Endodermal cell (in vitro differentiated cells): ENCODE results near the gene ATP5F1A. TPM values are rescaled to one million over a fixed set of nuclear protein-coding genes. Genes with fewer than 3 reads are reported as not detected.

Experiments used
- DNase-seq: peaks from one replicate; pipeline ENCODE4 v3.0.0-alpha.2; 2017
- H3K27ac ChIP-seq: 2 replicates; pipeline ENCODE4 v1.5.1; 2013; ENCODE audit warnings: mild to moderate bottlenecking, low read depth, low read length, moderate library complexity
- H3K27me3 ChIP-seq: 2 replicates; pipeline ENCODE4 v1.6.1; 2013; ENCODE audit warnings: mild to moderate bottlenecking, low read length, moderate library complexity; ENCODE audit not compliant: insufficient read depth, control insufficient read depth, poor library complexity, severe bottlenecking
- H3K36me3 ChIP-seq: 2 replicates; pipeline ENCODE4 v1.7.0; 2013; ENCODE audit warnings: mild to moderate bottlenecking, low read length, moderate library complexity; ENCODE audit not compliant: control insufficient read depth, insufficient read depth
- H3K4me1 ChIP-seq: one replicate; pipeline ENCODE4 v1.7.0; 2013; ENCODE audit warnings: low read length; ENCODE audit not compliant: control insufficient read depth, insufficient read depth
- H3K4me3 ChIP-seq: 2 replicates; pipeline ENCODE4 v1.5.1; 2013; ENCODE audit warnings: mild to moderate bottlenecking, low read length, moderate library complexity
- H3K9ac ChIP-seq: 2 replicates; pipeline ENCODE4 v1.6.1; 2013; ENCODE audit warnings: mild to moderate bottlenecking, low read length, moderate library complexity; ENCODE audit not compliant: poor library complexity, severe bottlenecking; ENCODE audit errors: extremely low read depth
- H3K9me3 ChIP-seq: 2 replicates; pipeline ENCODE4 v1.6.1; 2013; ENCODE audit warnings: mild to moderate bottlenecking, low read length, moderate library complexity; ENCODE audit not compliant: control insufficient read depth
- H3K27ac Mint-ChIP-seq: 2 replicates; pipeline ENCODE4 v1.8.0; 2020; ENCODE audit warnings: mixed read lengths
- H3K27me3 Mint-ChIP-seq: 2 replicates; pipeline ENCODE4 v1.8.0; 2021; ENCODE audit warnings: mild to moderate bottlenecking, mixed read lengths; ENCODE audit not compliant: insufficient read depth
- H3K36me3 Mint-ChIP-seq: 2 replicates; pipeline ENCODE4 v1.8.0; 2020; ENCODE audit warnings: low read depth, mixed read lengths
- H3K4me1 Mint-ChIP-seq: 2 replicates; pipeline ENCODE4 v1.8.0; 2020; ENCODE audit warnings: mixed read lengths
- H3K4me3 Mint-ChIP-seq: 2 replicates; pipeline ENCODE4 v1.8.0; 2020; ENCODE audit warnings: mild to moderate bottlenecking, moderate library complexity, mixed read lengths
- H3K9me3 Mint-ChIP-seq: 2 replicates; pipeline ENCODE4 v1.8.0; 2020; ENCODE audit warnings: mild to moderate bottlenecking, mixed read lengths
- WGBS, 2 experiments: methylation state at CpG; one replicate each; pipeline versions ENCODE4 v1.1.5 to v1.1.7; 2013; ENCODE audit warnings: missing lambda C conversion rate in 2 of 2, mixed read lengths in 1 of 2; ENCODE audit not compliant: insufficient coverage in 1 of 2, insufficient read length in 1 of 2; 5-methylcytosine and 5-hydroxymethylcytosine counted together
- total RNA-seq, 2 donors: library from RNA; stranded (reverse); fragmentation: NEBNext Ultra II Directional in 1 of 2; extraction: Animal tissue kit (Norgen Biotek cat#: 25700) in 1 of 2; gene quantifications; 2 replicates in 1 of 2; 3 replicates in 1 of 2; pipeline ENCODE4 v1.2.1, GENCODE V29; 2021
- TF ChIP-seq, protein P1 (sequence below): fragments of 200-600 bp; sonication (generic); conservative IDR thresholded peaks from 2 replicates; pipeline ENCODE4 v1.5.0; 2021; ENCODE audit warnings: antibody characterized with exemption, mild to moderate bottlenecking

The ATP5F1A gene
- total RNA-seq, 2 donors from 2014 or later: 608 to 706 TPM

DNA sequence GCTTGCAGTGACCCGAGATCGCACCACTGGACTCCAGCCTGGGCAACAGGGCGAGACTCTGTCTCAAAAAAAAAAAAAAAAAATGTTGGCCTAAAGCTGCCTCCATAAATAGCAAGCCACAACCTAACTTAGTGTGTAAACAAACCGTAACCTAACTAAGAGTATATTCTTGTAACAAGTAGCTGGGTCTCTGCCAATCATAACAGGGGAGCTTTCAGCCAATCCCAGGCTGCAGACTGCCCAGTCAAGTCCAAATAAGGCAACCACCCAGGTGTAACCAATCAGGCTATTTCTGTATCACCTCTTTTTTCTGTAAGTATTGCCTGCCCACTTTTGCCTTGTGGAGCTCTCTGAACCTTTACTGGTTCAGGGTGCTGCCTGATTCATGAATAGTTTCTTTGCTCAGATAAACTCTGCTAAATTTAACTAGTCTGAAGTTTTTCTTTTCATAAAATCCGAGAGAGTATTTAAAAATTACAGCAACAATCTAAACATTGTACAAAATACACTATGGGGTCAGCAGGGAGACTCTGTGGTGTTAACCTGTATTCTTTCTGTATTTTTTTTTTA, 30.6 kb downstream of the ATP5F1A start:
- TF ChIP-seq, protein P1, sequence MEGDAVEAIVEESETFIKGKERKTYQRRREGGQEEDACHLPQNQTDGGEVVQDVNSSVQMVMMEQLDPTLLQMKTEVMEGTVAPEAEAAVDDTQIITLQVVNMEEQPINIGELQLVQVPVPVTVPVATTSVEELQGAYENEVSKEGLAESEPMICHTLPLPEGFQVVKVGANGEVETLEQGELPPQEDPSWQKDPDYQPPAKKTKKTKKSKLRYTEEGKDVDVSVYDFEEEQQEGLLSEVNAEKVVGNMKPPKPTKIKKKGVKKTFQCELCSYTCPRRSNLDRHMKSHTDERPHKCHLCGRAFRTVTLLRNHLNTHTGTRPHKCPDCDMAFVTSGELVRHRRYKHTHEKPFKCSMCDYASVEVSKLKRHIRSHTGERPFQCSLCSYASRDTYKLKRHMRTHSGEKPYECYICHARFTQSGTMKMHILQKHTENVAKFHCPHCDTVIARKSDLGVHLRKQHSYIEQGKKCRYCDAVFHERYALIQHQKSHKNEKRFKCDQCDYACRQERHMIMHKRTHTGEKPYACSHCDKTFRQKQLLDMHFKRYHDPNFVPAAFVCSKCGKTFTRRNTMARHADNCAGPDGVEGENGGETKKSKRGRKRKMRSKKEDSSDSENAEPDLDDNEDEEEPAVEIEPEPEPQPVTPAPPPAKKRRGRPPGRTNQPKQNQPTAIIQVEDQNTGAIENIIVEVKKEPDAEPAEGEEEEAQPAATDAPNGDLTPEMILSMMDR: no peak
- H3K4me1 ChIP-seq: peaks cover under 1% of the 10 kb centered on the region
- no peak overlapping the region for H3K4me3 Mint-ChIP-seq
- no peak overlapping the region for H3K27ac ChIP-seq
- H3K9me3 ChIP-seq: no peaks in the 10 kb centered on the region
- H3K9me3 Mint-ChIP-seq: no peaks in the 10 kb centered on the region
- H3K27me3 ChIP-seq: peaks cover 10% of the 10 kb centered on the region
- WGBS, 2 experiments: 83 to 98% methylated on average over 1 to 5 of the region's 5 CpGs
- H3K36me3 Mint-ChIP-seq: peaks cover 5% of the 10 kb centered on the region
- DNase-seq: no peak
- peaks cover 23% of the 10 kb centered on the region for H3K27me3 Mint-ChIP-seq
- H3K9ac ChIP-seq: no peak overlapping the region
- H3K36me3 ChIP-seq: no peaks in the 10 kb centered on the region
- H3K27ac Mint-ChIP-seq: no peak overlapping the region
- H3K4me3 ChIP-seq: no peak overlapping the region
- peaks cover 2% of the 10 kb centered on the region for H3K4me1 Mint-ChIP-seq

DNA sequence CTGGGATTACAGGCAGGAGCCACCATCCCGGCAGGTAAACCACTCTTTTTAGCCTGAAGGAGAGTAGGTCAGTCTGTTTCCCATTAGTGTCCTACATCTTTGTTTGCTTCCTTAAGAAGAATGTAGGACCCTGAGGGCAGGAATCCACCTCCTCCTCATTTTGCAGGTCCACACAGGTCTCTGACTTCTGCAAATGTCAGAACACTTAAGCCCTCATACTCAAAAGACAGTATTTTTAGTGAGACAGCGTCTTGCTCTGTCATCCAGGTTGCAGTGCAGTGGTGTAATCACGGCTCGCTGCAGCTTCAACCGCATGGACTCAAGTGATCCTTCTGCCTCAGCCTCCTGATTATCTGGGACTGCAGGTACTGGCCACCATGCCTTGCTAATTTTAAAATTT, 35.3 kb downstream of the ATP5F1A start:
- TF ChIP-seq, protein P1: no peak
- H3K4me1 ChIP-seq: no peaks in the 10 kb centered on the region
- H3K36me3 ChIP-seq: no peaks in the 10 kb centered on the region
- Mint-ChIP-seq H3K27ac (no peak overlapping the region), H3K4me1 (no peaks in the 10 kb centered on the region), H3K9me3 (no peaks in the 10 kb centered on the region), H3K4me3 (no peak overlapping the region), H3K36me3 (peaks cover 5% of the 10 kb centered on the region), H3K27me3 (no peaks in the 10 kb centered on the region)
- H3K27ac ChIP-seq: no peak overlapping the region
- H3K4me3 ChIP-seq: no peak overlapping the region
- H3K9ac ChIP-seq: no peak overlapping the region
- 93 to 95% methylated on average over 4 to 5 of the region's 5 CpGs for WGBS, 2 experiments
- no peak for DNase-seq
- H3K27me3 ChIP-seq: no peaks in the 10 kb centered on the region
- H3K9me3 ChIP-seq: no peaks in the 10 kb centered on the region

DNA sequence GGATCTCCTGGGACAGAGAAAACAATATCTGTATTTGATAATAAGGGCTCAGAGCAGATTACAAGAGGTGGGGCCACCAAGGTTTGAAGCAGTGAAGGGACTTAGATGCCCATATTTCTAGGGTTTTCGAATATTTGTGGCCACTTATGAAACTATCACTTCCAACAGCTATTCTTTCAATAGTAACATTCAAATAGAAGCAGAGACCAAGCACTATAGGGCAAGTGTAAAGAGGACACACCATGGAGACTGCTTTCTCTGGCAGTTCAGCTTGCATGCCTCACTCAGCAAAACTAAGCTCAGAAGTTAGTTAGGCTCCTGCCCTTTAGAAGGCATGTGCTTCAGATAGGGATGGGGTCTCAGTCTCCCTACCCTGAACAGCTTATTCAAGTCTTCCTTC, 36.3 kb downstream of the ATP5F1A start:
- Mint-ChIP-seq H3K9me3 (no peaks in the 10 kb centered on the region), H3K27ac (no peak overlapping the region), H3K27me3 (no peaks in the 10 kb centered on the region), H3K36me3 (peaks cover 3% of the 10 kb centered on the region), H3K4me1 (no peaks in the 10 kb centered on the region), H3K4me3 (no peak overlapping the region)
- Histone ChIP-seq H3K4me1 (no peaks in the 10 kb centered on the region), H3K27ac (no peak overlapping the region), H3K4me3 (no peak overlapping the region), H3K9me3 (no peaks in the 10 kb centered on the region), H3K27me3 (no peaks in the 10 kb centered on the region), H3K36me3 (no peaks in the 10 kb centered on the region), H3K9ac (no peak overlapping the region)
- no peak for DNase-seq
- WGBS, 2 experiments: 100% methylated on average over 1 of the region's 1 CpG; no CpG with 5 or more reads in 1 of the 2 experiments
- TF ChIP-seq, protein P1: no peak
